T-helper 1 cell treated with Interleukin-12 subunit alpha and Interleukin-12 subunit beta and Interleukin-4 antibody, amounts not matched to agents 30 μg/mL and 1 μg/mL, for 36 hours (primary cell): ENCODE measurements around the gene SCNN1B.
"Not testable (repeated sequence)": the region's sequence is repeated elsewhere in the genome, so short reads cannot be mapped to it uniquely, and the experiment has no call there.

Experiments used
- H3K27ac Mint-ChIP-seq: one replicate; pipeline ENCODE4 v1.8.0; 2021; ENCODE audit warnings: mild to moderate bottlenecking, mixed read lengths
- H3K27me3 Mint-ChIP-seq: one replicate; pipeline ENCODE4 v1.8.0; 2021; ENCODE audit warnings: low read depth, mixed read lengths
- H3K36me3 Mint-ChIP-seq: one replicate; pipeline ENCODE4 v1.8.0; 2021; ENCODE audit warnings: low read depth, mixed read lengths
- H3K4me1 Mint-ChIP-seq: one replicate; pipeline ENCODE4 v1.8.0; 2021; ENCODE audit warnings: low read depth, mixed read lengths
- H3K4me3 Mint-ChIP-seq: one replicate; pipeline ENCODE4 v1.8.0; 2021; ENCODE audit warnings: mild to moderate bottlenecking, moderate library complexity, mixed read lengths
- H3K9me3 Mint-ChIP-seq: one replicate; pipeline ENCODE4 v1.8.0; 2021; ENCODE audit warnings: mixed read lengths

Gene SCNN1B

GRCh38 chr16:23384878-23385277 is 82.8 kb downstream of the SCNN1B start:
- no peaks in the 10 kb centered on the region for H3K9me3 Mint-ChIP-seq
- H3K4me1 Mint-ChIP-seq: no peaks in the 10 kb centered on the region
- no peak overlapping the region for H3K27ac Mint-ChIP-seq
- peaks cover 3% of the 10 kb centered on the region for H3K36me3 Mint-ChIP-seq
- H3K4me3 Mint-ChIP-seq: no peak overlapping the region
- H3K27me3 Mint-ChIP-seq: no peaks in the 10 kb centered on the region

- Mint-ChIP-seq H3K4me1 (no peaks in the 10 kb centered on the region), H3K9me3 (no peaks in the 10 kb centered on the region), H3K4me3 (no peak overlapping the region), H3K36me3 (peaks cover 3% of the 10 kb centered on the region), H3K27me3 (no peaks in the 10 kb centered on the region), H3K27ac (no peak overlapping the region)
These were observed 83.3 kb downstream of the SCNN1B start for GRCh38 chr16:23385441-23385840.

DNA sequence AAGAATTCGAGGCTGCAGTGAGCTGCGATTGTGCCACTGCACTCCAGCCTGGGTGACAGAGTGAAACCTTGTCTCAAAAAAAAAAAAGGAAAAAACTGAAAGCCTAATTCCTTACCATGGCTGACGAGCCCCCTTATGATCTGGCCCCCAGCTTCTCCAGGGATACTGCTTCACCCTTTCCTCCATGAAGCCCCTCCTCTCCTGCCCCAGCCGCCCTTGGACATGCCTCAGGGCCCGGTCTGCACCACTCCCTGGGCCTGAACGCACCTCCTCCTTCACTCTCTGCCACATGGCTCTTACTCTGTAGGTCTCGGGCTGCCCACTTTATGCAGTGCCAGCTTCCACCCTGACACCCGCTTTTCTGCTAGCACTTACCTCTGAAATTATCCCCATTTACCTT is 85.6 kb downstream of the SCNN1B start:
- Mint-ChIP-seq H3K4me3 (no peak overlapping the region), H3K27me3 (no peaks in the 10 kb centered on the region), H3K36me3 (peaks cover 6% of the 10 kb centered on the region)

DNA sequence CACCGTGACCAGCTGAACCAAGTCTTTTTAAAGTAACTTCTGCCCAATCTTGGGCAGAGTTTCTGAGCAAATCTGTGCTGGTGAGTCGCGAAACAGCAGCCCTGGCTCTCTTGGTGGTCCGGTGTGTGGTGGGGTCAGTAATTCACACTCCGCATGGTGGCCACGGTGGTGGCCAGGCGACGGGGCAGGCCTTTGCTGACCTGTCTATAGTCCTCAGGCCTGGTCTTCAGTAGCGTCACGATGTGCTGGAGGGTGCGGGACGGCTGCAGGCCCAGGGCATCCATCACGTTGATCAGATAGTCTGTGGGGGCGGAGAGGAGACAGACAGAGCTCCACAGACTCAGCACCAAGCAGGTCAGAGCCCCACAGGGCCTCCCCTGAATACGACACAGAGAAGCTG is 86.7 kb downstream of the SCNN1B start:
- Mint-ChIP-seq H3K4me1 (no peaks in the 10 kb centered on the region), H3K4me3 (no peak overlapping the region), H3K27ac (no peak overlapping the region), H3K36me3 (peaks cover 6% of the 10 kb centered on the region), H3K9me3 (no peaks in the 10 kb centered on the region), H3K27me3 (no peaks in the 10 kb centered on the region)

More for the DNA sequence above, 85.6 kb downstream of the SCNN1B start:
- no peak overlapping the region for H3K27ac Mint-ChIP-seq
- H3K9me3 Mint-ChIP-seq: no peaks in the 10 kb centered on the region
- no peaks in the 10 kb centered on the region for H3K4me1 Mint-ChIP-seq

GRCh38 chr16:23389201-23389600 is 87.1 kb downstream of the SCNN1B start:
- H3K27me3 Mint-ChIP-seq: no peaks in the 10 kb centered on the region
- peaks cover 6% of the 10 kb centered on the region for H3K36me3 Mint-ChIP-seq
- no peak overlapping the region for H3K4me3 Mint-ChIP-seq
- no peaks in the 10 kb centered on the region for H3K4me1 Mint-ChIP-seq
- no peaks in the 10 kb centered on the region for H3K9me3 Mint-ChIP-seq
- no peak overlapping the region for H3K27ac Mint-ChIP-seq

GRCh38 chr16:23389936-23390335 is 87.8 kb downstream of the SCNN1B start:
- not testable (repeated sequence) for H3K4me1 Mint-ChIP-seq, H3K36me3 Mint-ChIP-seq, H3K9me3 Mint-ChIP-seq, H3K27ac Mint-ChIP-seq, H3K27me3 Mint-ChIP-seq, H3K4me3 Mint-ChIP-seq

DNA sequence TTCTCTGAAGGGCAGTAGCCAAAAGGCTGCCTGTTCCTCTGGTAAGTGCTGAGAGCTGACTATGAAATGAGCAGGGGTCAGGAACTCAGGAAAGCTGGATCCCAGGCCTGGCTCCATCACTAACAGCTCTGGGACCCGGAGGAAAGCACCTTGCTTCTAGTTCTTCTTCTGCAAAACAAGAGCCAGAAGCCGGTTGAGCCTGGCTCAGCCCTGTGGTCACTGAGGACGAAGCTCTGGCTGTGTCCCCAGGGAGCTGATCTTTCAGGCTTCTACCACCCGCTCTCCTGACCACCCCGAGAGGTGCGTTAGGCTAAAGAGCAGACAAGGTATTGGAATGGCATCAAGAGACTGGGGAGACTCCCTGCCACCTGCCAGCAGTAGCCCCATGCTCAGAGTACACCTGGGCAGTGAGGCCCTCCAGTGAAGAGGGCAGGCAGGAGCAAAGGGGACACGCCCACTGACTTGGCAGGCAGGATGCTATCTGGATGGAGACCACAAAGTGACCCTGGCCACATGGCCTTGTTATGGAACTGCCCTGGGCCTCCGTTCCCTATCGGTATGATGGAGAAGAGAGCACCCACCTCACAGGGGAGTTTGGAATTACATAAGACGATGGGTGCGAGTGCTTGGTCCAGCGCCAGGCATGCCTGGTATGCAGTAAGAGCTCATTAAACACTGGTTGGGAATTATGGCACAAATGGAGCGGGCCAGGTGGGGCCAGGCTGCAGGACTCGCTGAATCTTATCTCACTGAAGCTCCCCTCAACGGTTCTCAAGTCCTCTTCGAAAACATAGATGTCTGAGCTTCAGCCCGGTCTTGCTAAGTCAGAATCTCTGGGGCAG is 89.5 kb downstream of the SCNN1B start:
- Mint-ChIP-seq H3K36me3 (peaks cover 11% of the 10 kb centered on the region), H3K27me3 (no peaks in the 10 kb centered on the region), H3K4me3 (no peak overlapping the region), H3K27ac (no peak overlapping the region), H3K4me1 (no peaks in the 10 kb centered on the region), H3K9me3 (no peaks in the 10 kb centered on the region)

DNA sequence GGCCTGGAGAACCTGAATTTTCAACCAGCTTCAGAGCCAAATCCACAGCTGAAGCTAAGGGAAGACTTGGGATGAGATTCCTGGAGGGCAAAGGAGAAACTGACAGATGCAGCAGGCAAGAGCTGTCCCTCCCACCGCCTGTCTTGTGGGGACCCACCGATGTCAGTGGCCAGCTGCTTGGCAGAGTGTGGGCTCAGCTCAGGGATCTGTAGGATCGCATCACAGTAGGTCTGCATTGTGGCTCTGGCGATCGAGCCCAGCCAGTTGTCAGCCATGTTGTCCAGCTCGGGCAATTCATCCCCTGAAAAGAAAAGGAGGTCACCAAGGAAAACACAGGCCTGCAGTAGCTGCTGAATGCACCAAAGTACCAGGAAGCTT is 90.1 kb downstream of the SCNN1B start:
- Mint-ChIP-seq H3K36me3 (peaks cover 11% of the 10 kb centered on the region), H3K27me3 (no peaks in the 10 kb centered on the region), H3K27ac (no peak overlapping the region), H3K4me1 (no peaks in the 10 kb centered on the region), H3K9me3 (no peaks in the 10 kb centered on the region), H3K4me3 (no peak overlapping the region)

DNA sequence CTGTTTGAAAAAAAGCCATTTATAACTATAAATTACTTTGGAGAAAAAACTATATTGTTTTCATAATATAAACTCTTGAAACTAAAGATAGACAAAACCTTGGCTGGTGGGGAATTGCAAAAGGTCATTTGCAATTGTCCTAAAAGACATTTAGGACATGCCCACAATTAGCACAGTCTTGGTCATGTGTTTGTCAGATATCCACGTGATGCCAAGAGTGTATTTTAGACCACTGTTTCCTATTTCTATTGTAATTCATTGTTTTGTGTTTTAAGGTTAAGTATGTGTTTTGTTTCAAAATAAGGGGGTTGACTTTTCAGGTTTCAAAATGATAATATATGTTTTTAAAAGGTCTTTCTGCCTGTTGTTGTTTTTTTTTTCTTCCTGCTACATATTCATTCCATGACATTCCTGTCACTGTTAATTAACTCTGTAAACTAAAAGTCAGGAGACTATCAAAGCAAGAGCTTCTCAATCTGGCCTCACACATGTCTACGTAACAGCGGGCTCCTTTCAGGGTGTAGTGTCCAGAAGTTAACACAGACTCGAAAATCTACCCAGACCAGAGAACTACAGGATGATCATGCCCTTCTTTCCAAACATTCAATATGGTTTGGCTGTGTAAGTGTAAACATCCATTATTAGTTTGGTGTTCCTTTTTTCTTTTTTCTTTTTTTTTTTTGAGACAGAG is 92.2 kb downstream of the SCNN1B start:
- Mint-ChIP-seq H3K36me3 (peaks cover 12% of the 10 kb centered on the region), H3K4me1 (no peaks in the 10 kb centered on the region), H3K9me3 (no peaks in the 10 kb centered on the region), H3K27me3 (no peaks in the 10 kb centered on the region), H3K4me3 (no peak overlapping the region), H3K27ac (peak overlapping the region; percentile 26)

DNA sequence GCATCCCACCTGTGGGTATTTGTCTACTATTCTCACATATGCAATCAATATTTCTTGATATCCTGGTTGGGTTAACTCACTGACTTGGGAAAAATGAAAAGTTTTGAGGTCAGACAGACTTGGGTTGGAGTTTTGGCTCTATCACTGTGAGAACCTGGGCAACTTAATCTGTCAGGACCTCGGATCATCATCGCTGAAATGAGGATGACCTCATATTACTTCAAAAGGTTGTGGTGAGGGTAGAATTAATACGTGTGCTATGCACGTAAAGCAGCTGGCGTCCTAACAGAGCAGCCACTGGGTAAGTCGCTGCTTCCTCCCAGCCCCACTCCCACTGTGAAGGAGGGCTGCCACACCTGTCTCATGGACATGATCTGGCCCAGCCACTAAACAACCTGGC is 93.6 kb downstream of the SCNN1B start:
- Mint-ChIP-seq H3K27me3 (no peaks in the 10 kb centered on the region), H3K4me1 (no peaks in the 10 kb centered on the region), H3K36me3 (peaks cover 15% of the 10 kb centered on the region), H3K4me3 (no peak overlapping the region), H3K27ac (no peak overlapping the region), H3K9me3 (no peaks in the 10 kb centered on the region)

- no peaks in the 10 kb centered on the region for H3K27me3 Mint-ChIP-seq
- H3K27ac Mint-ChIP-seq: no peak overlapping the region
- H3K36me3 Mint-ChIP-seq: peaks cover 14% of the 10 kb centered on the region
These were observed 95.4 kb downstream of the SCNN1B start for GRCh38 chr16:23397464-23397863.

DNA sequence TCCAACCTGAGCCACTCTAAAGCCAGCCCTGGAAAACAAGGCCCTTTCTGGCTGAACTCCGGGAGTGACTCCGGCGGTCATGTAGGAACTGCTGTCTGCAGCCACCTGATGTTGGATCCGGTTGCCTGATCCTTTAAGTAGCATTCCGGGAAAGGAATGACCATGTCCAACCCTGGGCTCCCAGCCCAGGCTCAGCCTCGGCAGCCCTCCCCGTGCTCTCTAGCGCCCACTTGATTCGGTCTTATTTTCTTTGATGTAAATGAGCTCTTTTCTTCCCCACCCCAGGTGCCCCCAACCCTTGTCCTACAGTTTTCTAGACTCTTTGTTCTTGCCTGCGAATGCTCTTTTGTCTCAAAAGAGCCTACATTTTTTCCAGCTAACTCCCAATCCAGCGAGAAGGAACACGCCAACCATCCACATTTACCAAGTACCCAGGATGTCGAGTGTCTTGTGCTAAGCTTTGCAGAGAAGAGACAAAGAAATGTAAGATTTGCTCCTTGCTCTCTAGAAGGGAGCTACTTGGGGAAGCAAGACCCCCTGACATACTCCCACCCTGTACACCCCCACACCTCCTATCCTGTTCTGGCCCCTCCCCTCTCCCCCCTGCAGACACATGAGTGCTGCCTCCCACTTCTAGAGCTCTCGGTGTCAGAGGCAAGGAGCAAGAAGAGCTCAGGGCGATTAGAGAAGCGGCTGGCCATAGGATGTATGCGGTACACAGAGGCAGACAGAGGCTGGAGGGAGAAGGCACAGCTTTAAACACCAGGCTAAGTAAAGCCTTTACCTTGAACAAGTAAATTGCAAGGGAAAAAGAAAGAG is 97.1 kb downstream of the SCNN1B start:
- H3K27me3 Mint-ChIP-seq: no peaks in the 10 kb centered on the region
- no peak overlapping the region for H3K4me3 Mint-ChIP-seq
- no peaks in the 10 kb centered on the region for H3K4me1 Mint-ChIP-seq
- no peak overlapping the region for H3K27ac Mint-ChIP-seq
- H3K36me3 Mint-ChIP-seq: peaks cover 26% of the 10 kb centered on the region
- H3K9me3 Mint-ChIP-seq: no peaks in the 10 kb centered on the region

More at GRCh38 chr16:23397464-23397863, 95.4 kb downstream of the SCNN1B start:
- Mint-ChIP-seq H3K4me3 (no peak overlapping the region), H3K9me3 (no peaks in the 10 kb centered on the region), H3K4me1 (no peaks in the 10 kb centered on the region)

- H3K9me3 Mint-ChIP-seq, H3K4me3 Mint-ChIP-seq, H3K27ac Mint-ChIP-seq, H3K27me3 Mint-ChIP-seq, H3K4me1 Mint-ChIP-seq: not testable (repeated sequence)
- peaks cover 22% of the 10 kb centered on the region for H3K36me3 Mint-ChIP-seq
These were observed 98.3 kb downstream of the SCNN1B start for GRCh38 chr16:23400447-23400846.

DNA sequence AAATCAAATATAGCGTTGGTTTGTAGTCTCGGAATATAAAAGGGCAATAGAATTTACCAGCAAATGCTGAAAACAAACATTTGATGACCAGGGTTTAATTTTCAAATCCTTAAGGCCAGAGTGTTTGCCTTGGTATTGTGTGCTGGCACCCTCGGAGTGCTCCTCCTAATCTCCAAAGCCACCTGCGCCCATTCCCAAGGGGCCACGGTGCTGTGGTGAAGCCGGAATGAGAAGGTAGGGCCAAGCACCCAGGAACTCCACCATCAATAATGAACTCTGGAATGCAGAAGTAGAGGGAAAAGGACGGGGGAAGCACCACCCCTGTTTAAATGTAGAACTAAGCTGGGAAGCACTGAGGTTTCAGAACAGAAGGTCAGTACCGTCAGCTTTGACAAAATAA is 99.0 kb downstream of the SCNN1B start:
- H3K27ac Mint-ChIP-seq: no peak overlapping the region
- H3K36me3 Mint-ChIP-seq: peaks cover 22% of the 10 kb centered on the region

More for the DNA sequence above, 99.0 kb downstream of the SCNN1B start:
- H3K4me3 Mint-ChIP-seq: no peak overlapping the region
- H3K4me1 Mint-ChIP-seq: no peaks in the 10 kb centered on the region
- no peaks in the 10 kb centered on the region for H3K27me3 Mint-ChIP-seq
- no peaks in the 10 kb centered on the region for H3K9me3 Mint-ChIP-seq
